ENCODE data around the gene LAMP1.
"Not testable (repeated sequence)": the region's sequence is repeated elsewhere in the genome, so short reads cannot be mapped to it uniquely, and the experiment has no call there.

- TF ChIP-seq, protein P1, sequence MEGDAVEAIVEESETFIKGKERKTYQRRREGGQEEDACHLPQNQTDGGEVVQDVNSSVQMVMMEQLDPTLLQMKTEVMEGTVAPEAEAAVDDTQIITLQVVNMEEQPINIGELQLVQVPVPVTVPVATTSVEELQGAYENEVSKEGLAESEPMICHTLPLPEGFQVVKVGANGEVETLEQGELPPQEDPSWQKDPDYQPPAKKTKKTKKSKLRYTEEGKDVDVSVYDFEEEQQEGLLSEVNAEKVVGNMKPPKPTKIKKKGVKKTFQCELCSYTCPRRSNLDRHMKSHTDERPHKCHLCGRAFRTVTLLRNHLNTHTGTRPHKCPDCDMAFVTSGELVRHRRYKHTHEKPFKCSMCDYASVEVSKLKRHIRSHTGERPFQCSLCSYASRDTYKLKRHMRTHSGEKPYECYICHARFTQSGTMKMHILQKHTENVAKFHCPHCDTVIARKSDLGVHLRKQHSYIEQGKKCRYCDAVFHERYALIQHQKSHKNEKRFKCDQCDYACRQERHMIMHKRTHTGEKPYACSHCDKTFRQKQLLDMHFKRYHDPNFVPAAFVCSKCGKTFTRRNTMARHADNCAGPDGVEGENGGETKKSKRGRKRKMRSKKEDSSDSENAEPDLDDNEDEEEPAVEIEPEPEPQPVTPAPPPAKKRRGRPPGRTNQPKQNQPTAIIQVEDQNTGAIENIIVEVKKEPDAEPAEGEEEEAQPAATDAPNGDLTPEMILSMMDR (conservative IDR thresholded peaks at IDR 0.05 in 1 of 2, IDR thresholded peaks at IDR 0.05 in 1 of 2; ENCODE audit: low read depth in 1 of 2, low read length in 2 of 2) = not testable (repeated sequence)
- TF ChIP-seq EZH2 (IDR thresholded peaks at IDR 0.05; ENCODE audit: low read length, missing control alignments) = not testable (repeated sequence)
Observed at GRCh38 chr13:113263016-113263415, 34.0 kb upstream of the LAMP1 start.

All from fibroblast of lung (primary cell).